HG03097 (cell line): ENCODE results near the gene HIPK4.
"Not testable (repeated sequence)": the region's sequence is repeated elsewhere in the genome, so short reads cannot be mapped to it uniquely, and the experiment has no call there.

Experiments
- ATAC-seq: cut with Tn5 transposase; IDR thresholded peaks from one replicate; pipeline ENCODE4 v1.9.1; 2021; ENCODE audit not compliant: unreplicated experiment, low FRiP score

Gene HIPK4

DNA sequence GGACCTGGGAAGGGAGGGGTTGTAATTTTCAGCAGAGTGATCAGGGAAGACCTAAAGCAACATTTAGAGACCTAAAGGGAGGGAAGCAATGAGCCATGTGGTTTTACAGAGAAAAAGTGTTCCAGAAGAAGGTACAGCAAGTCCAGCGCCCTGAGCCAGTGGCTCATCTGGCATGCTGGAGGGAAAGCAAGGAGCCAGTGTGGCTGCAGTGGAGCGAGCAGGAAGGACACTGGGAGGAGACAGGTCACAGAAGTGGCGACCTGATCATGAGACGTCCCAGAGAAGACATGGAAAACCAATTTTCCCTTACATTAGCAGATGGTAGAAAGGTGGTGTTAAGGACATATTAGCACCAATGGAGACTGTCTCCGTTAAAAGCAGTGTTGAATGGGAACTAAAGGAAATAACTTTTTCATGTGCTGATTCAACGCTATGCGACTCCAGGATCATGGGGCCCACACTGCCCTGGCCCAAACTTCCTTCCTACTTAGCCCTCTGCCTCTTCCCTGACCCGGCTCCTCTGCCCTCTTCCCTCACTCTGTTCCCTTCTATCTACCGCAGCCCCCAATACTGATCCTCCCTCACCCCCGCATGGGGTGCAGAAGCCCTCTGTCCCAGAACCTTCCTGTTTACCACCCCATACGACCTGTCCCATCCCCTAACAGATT, 47.2 kb downstream of the HIPK4 start:
- ATAC-seq, result no peak

DNA sequence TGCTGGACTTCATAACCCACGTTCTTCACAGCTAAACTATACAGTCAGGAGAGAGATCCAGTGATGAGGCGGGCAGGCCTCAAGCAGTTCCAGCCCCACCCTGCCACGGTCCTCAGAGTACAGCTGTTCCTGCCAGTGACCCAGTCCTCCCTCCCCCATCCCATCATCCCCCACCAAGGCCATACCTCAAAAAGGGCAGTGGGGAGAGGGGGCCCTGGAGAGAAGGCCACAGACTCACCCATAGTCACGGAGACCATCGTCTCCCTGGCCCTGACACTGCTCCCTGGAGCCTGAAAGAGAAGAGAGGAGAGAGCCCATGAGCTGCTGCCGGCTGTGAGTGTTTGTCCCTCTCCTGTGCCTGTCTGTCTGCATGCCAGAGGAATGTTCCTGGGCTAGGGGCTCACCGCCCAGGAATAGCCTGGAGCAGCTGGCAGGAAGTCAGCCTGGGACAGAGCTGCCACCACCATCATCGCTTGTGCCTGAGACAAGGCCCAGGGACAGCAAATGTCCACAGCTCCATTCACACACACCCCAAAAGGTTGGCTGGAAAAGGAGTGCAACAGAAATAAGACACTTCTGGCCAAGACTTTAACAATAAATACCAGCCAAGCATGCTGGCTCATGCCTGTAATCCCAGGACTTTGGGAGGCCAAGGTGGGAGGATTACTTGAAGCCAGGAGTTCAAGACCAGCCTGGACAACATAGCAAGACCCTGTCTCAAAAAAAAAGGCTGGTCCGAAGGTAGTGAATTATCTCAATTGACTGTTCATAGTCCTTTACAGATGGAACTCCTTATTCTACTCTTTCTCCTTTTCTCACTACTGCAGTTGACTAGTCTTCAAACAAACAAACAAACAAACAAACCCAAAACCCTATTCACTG, 48.1 kb downstream of the HIPK4 start:
- no peak for ATAC-seq

DNA sequence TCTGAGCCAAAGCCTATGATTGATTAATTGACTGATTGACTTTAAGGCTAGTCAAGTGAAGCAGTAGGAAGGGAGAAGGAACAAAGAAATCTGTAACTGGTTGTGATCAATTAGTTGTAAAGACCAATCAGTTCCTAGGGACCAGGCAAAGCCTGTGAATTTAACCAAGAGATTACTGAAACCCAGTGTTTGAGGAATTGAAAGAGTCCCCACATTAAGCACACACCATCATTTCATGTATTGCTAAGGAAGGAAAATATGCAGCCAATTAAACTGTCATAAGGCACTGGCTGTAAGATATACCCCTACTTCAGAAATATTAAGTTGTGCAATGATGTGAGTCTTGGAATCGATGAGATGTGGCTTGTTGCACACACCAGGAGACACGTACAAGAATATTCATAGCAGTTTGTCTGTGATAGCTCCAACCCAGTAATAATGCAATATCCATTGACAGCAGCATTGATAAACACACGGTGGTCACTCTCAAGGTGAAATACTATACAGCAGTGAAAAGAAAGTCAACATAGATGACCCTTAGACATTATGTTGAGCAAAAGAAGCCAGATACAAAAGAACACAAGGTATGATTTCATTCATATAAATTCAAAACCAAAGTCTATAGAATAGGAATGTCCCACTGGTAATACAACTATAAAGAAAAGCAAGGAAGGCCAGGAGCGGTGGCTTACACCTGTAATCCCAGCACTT, 50.8 kb downstream of the HIPK4 start:
- no peak for ATAC-seq

DNA sequence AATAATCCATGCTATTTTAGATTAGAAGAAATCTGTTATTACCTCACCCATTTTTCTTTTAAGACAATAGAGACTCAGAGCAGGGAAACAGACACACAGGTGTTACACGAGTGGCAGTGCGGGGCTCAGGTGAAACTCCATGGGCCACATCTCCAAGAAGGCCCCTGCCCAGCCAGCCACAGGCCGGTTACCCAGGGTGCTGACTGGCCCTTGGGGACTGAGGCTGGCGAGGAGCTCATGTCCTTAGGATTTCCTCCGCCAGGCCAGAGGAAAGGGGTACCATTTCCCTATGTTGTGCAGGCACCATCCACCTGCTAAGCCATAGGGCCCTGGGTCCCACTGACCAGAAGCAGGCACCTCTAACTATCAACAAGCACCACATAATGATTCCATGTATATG, 52.4 kb downstream of the HIPK4 start:
- no peak for ATAC-seq

DNA sequence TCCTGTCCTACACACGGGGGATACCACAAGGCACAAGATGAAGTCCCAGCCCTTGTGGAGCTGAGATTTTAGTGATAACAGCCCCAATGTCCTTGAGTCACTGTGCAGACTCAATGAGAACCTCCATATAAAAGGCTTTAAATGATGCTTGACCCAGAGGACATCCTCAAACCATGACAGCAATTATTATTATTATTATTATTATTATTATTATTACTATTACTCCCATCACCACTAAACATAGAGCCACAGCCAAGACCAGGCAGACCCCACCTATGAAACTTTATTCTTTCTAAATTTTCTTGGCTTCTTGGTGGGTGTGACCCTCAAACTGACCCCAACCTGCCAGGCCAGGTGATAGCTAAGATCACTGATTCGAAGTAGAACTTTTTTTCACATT, 52.9 kb downstream of the HIPK4 start:
- no peak for ATAC-seq

DNA sequence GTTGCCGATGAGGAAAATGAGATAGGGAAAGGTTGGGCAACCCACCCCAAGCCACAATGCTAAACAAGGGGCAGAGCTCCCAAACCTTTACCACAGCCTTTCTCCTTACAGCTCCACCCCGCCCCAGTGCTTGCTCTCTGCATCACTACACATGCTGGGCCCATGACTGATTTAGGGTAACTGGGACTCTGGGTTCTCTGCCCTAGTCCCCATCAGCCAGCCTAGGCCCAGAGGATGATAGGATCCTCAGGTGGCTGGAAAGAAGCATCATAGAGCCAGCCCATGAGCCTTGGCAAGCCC, 53.4 kb downstream of the HIPK4 start:
- ATAC-seq, result no peak

DNA sequence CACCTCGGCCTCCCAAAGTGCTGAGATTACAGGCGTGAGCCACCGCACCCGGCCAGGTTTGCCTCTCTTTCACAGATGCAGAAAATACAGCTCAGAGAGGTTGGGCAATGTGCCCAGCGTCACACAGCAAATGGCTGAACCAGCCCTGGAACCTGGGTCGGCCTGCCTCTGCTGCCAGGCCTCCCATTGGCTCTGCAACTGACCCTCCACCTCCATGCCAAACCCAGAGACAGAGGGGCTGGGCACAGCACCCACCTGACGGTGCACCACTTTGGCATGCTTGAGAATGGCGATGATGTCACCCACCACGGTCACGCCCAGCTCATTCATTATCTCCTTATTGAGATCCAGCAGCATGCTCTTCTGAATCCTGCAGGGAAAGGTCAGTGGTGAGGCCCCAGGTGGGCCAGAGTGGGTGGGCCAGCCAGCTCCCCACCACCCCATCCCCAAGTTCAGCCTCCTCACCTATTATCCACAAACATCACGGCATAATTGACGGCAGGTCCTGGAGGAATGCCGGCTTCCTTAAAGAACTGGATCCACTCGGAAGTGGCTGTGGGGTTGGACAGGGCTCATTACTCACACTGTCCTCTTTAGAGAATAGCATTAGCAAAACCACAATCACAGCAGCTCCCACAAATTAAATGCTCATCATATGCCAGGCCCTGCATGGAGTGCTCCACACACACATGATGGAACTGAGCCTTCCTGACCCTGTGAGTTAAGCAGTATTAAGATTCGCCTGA, 54.0 kb downstream of the HIPK4 start:
- ATAC-seq, result no peak

DNA sequence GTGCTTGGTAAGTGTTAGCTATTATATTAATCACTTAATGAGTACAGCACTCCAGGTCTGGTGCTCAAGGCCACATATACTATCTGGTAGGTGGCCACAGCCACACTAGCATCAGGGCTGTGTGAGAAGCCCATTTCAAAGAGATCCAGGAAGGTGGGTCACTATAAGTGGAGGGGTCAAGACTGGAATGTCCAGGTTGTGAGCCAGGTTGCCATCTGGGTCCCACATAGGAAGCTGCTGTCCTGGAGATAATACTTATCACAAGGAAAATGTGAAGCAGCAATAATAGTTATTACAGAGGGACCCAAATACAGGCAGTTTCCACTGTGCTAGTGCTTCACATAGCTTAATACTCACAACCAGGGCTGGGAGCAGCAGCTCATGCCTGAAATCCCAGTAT, 54.9 kb downstream of the HIPK4 start:
- ATAC-seq, result no peak

DNA sequence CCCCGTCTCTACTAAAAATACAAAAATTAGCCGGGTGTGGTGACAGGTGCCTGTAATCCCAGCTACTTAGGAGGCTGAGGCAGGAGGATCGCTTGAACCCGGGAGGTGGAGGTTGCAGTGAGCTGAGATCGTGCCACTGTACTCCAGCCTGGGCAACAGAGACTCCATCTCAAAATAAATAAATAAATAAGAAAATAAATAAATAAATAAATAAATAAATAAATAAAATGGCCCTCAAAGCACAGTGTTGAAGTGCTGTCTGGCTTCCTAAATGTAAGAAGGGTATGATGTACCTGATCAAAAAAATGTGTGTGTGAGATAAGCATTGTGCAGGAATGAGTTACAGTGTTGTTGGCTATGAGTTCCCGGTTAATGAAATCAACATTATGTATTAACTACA, 56.9 kb downstream of the HIPK4 start:
- ATAC-seq, result not testable (repeated sequence)

DNA sequence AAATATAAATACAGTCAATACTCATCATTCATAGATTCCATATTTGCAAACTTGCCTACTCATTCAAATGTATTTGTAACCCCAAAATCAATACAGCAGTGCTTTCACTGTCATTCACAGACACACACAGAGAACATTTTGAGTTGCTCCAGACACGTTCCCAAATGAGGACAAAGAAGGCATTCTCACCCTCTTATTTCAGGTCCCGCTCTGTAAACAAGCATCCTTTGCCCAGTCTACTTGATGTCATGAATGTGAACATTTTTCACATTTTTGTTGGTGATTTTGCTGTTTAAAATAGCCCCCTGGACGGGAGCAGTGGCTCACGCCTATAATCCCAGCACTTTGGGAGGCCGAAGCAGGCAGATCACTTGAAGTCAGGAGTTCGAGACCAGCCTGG, 57.3 kb downstream of the HIPK4 start:
- ATAC-seq, result no peak

DNA sequence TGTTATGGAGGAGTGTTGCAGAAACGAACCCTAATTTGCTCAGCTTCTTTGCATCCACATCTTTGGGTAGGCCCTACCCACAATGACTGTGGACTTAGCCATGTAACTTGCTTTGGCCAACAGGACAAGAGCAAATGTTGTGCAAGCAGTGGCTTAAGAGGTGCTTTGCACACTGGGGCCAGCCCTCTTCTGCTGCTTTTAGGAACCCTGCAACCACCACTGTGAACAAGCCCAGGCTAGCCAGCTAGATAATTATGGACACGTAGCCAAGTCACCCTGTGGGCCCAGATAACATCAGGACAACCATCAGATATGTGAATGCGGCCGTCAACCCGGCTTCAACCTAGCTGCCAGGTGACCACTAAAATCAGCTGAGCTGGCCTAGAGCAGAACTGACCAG, 58.9 kb downstream of the HIPK4 start:
- no peak for ATAC-seq
